ENCODE data around the gene COL27A1.

COL27A1 gene

DNA sequence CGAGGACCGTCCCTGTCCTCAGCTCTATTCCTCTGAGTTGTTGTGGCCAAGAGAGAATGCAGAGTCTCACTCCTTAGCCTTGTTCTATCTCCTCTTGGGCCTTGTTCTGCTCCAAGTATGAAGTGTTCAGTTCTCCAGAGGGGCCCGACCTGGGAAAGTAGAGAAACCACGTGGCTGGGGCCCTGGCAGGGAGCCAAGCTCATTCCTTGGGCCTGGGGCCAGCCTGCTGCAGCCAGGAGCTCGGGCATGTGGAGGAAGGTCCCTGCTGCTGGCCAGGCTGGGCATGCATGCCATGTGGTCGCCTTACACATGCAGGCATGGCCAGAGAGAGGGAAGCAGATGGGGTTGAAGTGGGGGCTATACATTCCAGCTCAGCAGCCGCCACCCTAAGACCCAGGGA, 60.7 kb downstream of the COL27A1 start:
- no peak for DNase-seq (ENCODE audit: low read depth)
- TF ChIP-seq, protein P1, sequence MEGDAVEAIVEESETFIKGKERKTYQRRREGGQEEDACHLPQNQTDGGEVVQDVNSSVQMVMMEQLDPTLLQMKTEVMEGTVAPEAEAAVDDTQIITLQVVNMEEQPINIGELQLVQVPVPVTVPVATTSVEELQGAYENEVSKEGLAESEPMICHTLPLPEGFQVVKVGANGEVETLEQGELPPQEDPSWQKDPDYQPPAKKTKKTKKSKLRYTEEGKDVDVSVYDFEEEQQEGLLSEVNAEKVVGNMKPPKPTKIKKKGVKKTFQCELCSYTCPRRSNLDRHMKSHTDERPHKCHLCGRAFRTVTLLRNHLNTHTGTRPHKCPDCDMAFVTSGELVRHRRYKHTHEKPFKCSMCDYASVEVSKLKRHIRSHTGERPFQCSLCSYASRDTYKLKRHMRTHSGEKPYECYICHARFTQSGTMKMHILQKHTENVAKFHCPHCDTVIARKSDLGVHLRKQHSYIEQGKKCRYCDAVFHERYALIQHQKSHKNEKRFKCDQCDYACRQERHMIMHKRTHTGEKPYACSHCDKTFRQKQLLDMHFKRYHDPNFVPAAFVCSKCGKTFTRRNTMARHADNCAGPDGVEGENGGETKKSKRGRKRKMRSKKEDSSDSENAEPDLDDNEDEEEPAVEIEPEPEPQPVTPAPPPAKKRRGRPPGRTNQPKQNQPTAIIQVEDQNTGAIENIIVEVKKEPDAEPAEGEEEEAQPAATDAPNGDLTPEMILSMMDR (IDR thresholded peaks at IDR 0.05; ENCODE audit: insufficient read depth, low read depth, low read length, missing control alignments) = no peak
- H3K4me3 ChIP-seq (ENCODE audit: low read length) = no peak overlapping the region

DNA sequence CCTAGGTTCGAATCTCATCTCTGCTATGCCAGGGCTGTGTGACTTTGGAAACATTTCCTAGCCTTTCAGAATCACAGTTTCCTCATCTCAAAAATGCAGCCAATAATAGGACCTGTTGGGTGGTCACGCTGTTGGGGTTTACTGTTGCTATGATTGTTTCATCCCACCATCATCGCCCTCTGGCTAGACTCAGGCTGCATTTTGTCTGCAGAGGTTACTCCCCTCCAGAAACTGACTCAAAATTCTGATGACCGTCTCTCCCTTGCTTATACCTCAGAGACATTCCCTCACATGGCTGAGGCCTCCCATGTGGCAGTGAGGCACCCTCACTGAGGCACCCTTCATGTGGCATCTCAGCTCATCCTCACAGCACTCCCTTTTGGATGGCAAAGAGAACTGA, 61.6 kb downstream of the COL27A1 start:
- TF ChIP-seq, protein P1 (IDR thresholded peaks at IDR 0.05; ENCODE audit: insufficient read depth, low read depth, low read length, missing control alignments) = no peak
- DNase-seq (ENCODE audit: low read depth) = no peak
- H3K4me3 ChIP-seq (ENCODE audit: low read length) = no peak overlapping the region

DNA sequence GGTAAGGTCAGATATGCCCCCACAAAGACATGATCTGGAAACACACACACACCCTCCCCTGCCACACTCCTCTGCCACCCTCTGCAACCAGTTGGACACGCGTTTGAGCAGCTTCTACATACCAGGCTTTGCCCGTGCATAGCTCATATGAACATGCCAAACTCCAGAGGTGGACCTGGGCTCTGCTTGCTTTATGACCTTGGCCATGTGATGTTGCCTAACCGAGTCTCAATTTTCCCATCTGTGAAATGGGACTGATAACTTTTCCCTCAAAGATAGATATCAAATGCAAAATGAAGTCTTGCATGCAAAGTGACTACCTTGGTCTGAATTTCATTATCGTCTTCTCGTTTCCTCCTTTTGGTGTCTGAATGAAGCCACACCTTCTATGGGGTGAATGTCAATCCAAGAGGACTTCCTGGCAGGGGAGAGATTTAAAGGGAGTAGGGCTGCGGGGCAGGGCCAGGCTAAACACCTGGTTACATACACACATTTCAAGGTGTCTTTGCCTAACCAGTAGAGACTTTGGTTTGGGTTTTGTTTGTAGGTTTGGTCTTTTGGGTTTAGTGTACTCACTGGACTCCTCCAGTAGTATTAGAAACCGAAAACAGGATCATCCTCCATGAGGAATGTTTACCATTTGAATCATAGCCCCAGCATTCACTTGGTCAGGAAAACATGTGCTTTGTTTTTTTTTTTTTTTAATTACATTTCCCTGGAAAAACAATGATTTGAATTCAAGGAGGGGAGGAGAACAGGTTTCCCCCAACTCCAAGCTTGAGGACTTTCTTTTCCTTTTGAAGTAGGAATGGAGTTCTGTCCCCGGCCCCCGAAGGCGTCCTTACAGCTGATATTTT, 63.2 kb downstream of the COL27A1 start:
- TF ChIP-seq, protein P1 (IDR thresholded peaks at IDR 0.05; ENCODE audit: insufficient read depth, low read depth, low read length, missing control alignments) = no peak
- DNase-seq (ENCODE audit: low read depth) = no peak
- H3K4me3 ChIP-seq (ENCODE audit: low read length) = no peak overlapping the region

DNA sequence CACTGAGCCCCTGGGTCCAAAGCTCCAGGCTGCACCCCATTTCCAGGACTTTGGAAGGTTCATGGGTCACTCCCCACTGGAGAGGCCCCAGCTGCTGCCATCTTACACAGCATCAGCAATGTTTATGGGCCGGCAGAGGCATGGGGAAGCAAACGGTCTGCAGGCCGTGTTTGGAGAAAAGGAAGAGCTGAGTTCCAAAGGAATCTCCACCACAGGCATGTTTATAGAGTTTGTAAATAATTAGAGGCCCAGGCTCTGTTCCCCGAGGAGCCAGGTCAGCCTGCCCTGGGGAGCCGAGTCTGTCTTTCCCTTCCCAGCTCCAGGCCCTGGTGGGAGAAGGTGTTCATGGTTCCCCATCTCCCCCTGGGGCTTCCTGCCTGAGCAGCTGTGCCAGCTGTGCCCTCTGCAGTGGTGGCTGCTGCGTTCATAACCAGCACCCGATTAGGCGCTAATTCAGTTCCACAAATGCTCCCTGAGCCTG, 64.8 kb downstream of the COL27A1 start:
- H3K4me3 ChIP-seq (ENCODE audit: low read length) = no peak overlapping the region
- no peak for DNase-seq (ENCODE audit: low read depth)
- TF ChIP-seq, protein P1 (IDR thresholded peaks at IDR 0.05; ENCODE audit: insufficient read depth, low read depth, low read length, missing control alignments) = no peak

DNA sequence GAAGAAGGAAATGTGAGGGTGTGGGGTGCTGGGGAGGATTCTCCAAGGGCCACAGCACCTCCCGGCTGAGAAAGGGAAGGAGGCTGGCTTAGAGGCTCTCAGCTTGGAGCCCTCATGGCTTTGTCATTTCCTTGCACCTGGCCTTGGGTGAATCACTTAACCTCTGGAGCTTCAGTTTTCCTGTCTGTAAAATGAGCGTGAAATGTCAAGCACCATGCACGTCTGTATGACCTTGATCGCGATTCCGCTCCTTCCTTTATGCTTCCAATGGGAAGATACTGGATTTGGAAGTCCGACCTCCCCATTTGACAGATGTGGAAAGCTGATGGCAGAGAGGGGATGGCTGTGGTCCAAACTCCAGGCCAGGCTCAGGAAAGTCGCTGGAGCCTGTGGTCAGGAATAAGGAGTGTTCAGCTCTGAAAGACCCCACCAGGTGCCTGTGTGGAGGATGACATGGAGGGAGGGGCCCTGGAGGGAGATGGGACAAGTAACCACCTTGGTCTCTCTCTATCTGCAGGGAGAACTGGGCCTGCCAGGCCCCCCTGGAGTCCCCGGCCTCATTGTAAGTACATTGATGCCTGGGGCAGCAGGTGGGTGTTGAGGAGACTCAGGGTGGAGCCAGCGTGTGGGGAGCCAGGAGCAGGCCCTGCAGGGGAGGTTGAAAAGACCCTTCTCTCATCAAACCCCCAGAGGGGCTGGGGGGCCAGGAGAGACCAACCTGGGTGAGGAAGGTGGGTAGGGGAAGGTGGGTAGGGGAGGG, 66.5 kb downstream of the COL27A1 start:
- peak; percentile 30 for DNase-seq (ENCODE audit: low read depth)
- no peak overlapping the region for H3K4me3 ChIP-seq (ENCODE audit: low read length)
- TF ChIP-seq, protein P1 (IDR thresholded peaks at IDR 0.05; ENCODE audit: insufficient read depth, low read depth, low read length, missing control alignments) = no peak

DNA sequence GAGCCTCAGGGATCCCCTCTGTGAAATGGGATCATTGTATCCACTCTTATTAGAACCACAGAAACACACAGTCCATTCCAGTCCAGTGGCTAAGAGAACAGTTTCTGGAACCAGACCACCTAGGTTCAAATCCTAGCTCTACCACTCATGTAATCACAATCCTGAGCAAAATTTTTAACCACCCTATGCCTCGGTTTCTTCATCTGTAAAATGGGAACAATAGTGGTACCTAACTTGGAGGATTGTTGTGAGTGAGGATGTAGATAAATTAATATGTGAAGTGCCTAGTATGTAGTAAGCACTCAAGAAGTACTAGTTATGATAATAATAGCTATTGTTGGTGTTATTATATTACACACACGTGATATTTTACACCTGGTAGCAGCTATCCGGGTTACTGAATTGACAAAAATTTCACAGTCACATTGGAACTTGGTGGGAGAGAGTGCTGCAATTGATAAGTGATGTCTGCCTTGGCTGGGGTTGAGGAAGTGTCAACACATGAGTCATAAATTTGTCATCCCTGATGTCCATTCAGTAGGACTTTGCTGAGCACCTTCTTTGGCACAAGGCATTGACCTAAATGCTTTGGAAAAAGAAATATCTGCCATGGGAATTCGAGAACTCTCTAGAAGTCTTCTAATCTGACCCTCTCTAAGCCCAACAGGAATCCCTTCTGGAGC, 68.4 kb downstream of the COL27A1 start:
- TF ChIP-seq, protein P1 (IDR thresholded peaks at IDR 0.05; ENCODE audit: insufficient read depth, low read depth, low read length, missing control alignments) = no peak
- DNase-seq (ENCODE audit: low read depth) = peak; percentile 85
- no peak overlapping the region for H3K4me3 ChIP-seq (ENCODE audit: low read length)

Measured in epithelial cell of esophagus (primary cell).